HG02938 (cell line): ENCODE data around the gene MED15.

Source experiments
- ATAC-seq: cut with Tn5 transposase; IDR thresholded peaks from one replicate; pipeline ENCODE4 v1.9.1; 2021; ENCODE audit warnings: mild to moderate bottlenecking, moderate library complexity; ENCODE audit not compliant: unreplicated experiment

The MED15 gene

GRCh38 chr22:20509344-20510047 lies 2.1 kb downstream of the MED15 start:
- no peak for ATAC-seq

- no peak for ATAC-seq
These were observed 3.6 kb downstream of the MED15 start for GRCh38 chr22:20510811-20511577.

DNA sequence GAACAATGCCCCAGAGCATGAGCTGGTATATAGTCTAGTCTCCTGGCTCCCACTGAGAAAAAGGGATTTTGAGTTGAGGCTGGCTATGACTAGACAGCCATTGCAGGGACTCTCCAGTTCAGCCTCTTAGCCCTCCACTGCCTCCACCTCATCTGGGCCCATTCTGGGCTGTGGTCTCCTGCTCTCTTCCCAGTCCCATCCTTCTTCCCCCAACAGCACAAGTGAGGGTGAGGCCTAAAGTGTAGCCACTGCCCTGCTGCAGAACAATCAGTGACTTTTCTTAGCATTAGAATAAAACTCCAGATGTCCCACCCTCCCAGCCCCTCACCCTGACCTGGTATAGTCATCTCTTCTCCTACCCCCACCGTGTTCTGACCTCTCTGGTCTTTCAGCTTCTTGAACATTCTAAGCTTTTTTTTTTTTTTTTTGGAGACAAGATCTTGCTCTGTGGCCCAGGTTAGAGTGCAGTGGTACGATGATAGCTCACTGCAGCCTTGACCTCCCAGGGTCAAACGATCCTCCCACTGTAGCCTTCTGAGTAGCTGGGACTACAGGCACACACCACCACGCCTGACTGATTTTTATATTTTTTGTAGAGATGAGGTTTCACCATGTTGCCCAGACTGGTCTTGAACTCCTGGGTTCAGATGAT lies 4.3 kb downstream of the MED15 start:
- ATAC-seq: no peak

DNA sequence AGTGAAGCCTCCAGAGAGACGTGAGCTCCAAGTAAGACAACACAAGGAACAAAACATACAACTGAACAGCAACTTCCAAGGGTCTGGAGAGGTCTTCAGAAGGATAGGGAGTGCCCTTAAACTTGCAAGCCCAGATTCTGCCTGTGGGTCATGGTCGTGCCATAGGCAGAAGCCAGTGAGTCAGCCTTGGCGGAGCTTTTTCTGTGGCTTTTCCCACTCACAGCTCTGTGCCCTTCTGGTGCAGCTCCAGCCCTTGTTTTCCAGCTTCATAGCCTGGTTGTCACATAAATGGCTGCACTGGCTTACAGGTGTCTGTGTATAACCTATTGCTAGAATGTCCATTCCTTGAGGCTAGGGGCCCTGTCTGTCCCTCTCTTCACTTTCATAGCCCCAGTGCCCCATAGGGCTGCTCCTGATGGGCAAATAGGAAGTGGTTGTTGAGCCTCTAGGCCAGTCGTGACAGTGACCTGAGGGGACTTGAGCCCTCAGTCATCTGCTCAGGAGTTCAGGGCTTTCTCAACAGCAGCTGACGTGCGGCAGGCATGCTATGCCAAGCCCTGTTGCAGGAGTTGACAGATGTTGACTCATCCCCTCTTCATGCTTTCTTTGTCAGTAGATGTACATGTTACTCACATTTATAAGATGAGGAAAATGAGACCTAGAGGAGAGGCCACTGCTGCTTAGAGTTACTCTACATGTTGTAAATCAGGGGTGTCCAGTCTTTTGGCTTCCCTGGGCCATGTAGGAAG lies 7.4 kb downstream of the MED15 start:
- no peak for ATAC-seq

DNA sequence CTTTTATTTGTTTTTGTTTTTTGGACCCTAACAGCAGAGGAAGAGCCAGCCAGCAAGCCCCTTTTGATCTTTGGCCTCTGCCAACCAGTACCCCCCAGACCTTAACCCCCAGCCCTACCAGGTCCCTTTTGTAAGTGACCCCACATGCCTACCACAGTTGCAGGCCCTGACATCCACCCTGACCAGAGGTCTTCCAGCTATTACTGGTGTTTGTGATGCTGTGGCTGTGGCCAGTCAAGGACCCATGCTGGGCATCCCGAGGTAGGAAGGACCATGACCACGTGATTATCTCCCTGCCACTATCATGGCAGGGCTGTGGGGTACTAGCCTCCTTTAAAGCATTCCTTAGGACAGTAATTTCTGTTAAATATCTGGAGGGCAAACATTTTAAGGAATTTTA lies 9.0 kb downstream of the MED15 start:
- ATAC-seq: no peak

GRCh38 chr22:20517422-20517821 lies 10.0 kb downstream of the MED15 start:
- ATAC-seq: no peak

GRCh38 chr22:20517841-20518592 lies 10.6 kb downstream of the MED15 start:
- no peak for ATAC-seq

DNA sequence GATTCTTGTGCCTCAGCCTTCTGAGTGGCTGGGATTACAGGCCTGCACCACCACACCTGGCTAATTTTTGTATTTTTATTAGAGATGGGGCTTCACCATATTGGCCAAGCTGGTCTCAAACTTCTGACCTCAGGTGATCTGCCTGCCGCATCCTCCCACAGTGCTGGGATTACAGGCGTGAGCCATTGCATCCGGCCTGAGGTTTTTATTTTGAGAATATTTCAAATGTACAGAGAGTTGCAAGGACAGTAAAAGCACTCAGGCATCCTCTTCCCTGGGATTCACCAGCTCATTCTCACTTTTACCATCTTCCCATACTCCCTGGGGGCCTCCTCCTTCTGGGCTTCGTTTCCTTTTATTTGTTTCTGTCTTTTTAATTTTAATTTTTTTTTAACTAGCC lies 12.1 kb downstream of the MED15 start:
- ATAC-seq: no peak

DNA sequence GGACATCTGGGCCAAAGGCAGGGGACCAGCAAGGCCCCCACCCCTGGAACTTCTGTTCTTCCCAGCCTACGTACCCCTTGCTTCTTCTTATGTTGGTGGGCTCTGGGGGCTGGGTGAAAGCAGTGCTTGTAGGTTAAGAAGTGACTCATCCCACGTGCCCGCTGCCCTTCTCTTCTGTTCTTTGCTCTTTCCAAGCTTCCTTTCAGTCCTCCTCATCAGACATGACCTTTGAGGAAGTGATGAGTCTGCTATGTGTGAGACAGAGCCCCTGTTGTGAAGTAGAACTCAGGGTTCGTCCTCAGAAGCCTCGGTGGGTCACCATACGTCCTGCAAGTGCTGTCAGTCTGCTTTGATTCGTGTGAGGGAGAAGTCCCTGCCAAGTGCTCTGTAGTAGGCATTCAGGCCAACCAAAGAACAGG lies 12.7 kb downstream of the MED15 start:
- ATAC-seq: no peak

DNA sequence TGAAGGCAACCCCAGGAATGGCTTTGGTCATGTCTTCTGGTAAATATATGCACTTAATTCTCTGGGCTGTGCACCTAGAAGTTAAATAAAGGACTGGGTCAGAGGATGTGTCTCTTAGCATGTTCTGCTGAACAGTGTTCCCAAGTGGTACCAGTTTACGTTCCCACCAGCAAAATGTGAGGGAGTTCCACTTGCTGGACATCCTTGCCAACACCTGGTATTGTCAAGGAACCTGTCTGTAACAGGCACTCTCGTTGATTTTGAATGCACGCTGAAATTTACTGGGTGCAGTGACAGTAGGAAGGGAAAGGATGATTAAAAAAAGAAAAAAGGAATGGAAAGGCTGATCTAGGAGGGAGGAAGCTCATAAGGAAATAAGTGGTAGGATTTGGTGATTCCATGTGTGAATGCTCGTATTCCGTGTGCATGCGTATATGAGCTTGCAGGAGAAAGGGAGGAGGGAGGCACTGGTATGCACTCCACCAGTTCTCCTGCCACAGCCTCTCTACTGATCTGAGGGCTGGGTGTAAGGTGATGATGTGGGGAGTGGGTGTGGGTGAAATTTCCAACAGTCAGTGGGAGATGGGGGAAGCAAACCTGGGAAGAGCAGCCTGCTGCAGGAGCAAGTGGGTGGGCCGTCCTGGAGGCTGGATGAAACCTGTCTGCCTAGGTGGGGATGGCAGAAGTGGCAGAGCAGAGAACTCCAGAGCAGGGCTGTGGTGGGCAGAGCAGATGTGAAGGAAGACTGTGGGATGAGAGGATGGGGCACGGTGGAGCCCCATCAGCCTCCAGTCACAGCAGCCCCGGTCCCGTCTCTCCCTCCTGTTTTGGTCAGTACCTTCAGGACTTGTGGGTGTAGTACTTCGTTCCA lies 15.0 kb downstream of the MED15 start:
- no peak for ATAC-seq

GRCh38 chr22:20523086-20523983 lies 15.9 kb downstream of the MED15 start:
- ATAC-seq: no peak

DNA sequence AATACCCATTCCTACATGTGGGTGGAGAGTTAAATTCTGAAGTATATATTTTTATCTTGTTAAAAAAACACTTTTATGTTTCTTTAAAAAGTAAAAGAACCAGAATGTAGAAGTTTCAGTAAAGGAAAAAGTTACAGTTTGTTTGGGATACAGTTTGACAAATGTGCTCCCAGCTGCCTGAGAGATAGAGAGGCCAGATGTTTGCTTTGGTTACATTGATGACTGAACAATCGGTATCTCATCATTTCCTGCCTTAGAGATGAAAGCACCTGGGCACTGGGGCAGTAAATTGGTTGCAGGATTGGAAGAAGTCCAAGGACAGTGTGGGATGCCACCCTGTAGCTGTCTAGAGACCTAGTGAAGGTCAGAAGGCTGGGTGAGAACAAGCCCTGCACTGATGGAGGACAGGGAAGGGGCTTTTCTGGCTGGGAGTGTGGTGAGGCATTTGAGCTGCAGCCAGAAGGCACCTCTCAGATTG lies 16.6 kb downstream of the MED15 start:
- ATAC-seq: no peak

- ATAC-seq: no peak
These were observed 17.6 kb downstream of the MED15 start for GRCh38 chr22:20525048-20525447.

DNA sequence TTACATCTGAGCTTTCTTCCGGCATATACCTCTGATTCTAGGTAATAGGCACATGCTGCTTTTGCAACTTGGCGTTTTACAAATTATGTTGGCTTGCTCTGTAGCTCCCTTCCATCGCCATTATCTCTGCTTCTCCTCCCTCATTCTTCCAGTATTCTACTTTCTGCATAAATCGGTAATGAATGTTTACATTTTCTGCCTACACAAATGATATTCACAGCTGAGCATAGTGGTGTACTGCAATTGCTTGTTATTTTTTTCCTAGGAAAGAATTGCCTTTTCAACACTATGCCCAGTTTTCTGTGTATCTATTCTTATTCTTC lies 18.9 kb downstream of the MED15 start:
- no peak for ATAC-seq

DNA sequence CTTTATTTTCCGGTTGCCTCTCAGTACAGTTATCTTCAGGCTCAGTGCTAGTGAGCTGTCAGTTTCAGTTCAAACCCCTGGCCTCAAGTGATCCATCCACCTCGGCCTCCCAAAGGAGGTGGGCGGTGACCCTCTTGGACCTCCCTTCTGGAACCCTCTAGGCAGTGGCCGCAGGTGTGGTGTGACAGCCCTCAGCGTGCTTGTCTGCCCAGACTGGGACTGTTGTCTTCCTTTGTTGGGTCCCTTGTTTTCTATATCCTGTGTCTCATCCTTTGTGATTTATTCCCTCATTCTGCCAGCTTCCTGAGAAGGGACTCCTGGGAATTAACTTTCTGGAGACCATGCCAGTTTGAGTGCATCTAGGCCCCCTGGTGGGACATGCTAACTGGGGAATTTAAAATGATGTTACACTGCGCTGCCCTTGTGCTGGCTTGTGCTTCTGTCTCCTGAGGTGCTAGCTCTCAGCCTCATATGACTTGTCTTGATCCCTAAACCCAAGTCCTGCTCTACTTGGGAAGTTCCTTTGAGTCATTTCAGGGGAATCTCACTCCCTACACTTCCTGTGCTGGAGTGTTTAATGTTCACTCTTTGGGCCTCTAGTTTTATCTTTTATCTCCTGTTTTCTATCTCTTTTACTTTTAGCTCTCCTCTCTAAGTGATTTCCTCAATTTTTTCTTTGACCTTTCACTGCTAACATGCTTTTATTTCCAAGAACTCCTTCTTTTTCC lies 19.4 kb downstream of the MED15 start:
- no peak for ATAC-seq

DNA sequence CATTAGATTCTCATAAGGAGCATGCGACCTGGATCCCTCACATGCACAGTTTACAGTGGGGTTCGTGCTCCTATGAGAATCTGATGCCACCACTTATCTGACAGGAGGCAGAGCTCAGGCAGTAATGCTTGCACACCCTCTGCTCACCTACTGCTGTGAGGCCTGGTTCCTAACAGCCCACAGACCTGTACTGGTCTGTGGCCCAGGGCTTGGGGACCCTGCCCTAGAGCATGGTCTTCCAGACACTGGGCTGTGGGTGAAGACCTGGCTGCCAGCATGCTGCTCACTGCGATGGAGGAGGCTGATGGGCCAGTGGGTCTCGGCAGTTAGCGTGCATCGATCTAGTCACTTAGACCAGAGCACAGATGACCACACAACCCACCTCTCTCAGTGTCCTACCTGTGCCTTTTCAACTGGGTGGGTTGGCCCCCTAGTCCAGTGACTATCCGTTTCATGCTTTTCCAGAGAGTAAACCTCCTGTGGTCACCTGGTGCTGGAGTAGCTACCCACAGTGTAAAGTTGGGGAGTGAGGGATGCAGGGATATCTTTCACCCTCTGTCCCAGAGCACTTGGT lies 21.1 kb downstream of the MED15 start:
- ATAC-seq: no peak

- no peak for ATAC-seq
These were observed 23.2 kb downstream of the MED15 start for GRCh38 chr22:20530368-20531153.
